Mammary epithelial cell (primary cell): ENCODE measurements around the gene KLHDC10.

Source experiments
- EZH2 ChIP-seq: IDR thresholded peaks from 2 replicates; pipeline ENCODE4 v1.6.1; 2012; ENCODE audit warnings: low read length, inconsistent platforms, borderline replicate concordance
- TF ChIP-seq, protein P1 (sequence below), 2 donors: IDR thresholded peaks in 1 of 2; conservative IDR thresholded peaks in 1 of 2; 2 replicates each; pipeline ENCODE4 v1.5.1; 2011 to 2012; ENCODE audit warnings: inconsistent platforms in 2 of 2, low read length in 2 of 2, mild to moderate bottlenecking in 2 of 2, control low read depth in 1 of 2, low read depth in 1 of 2; ENCODE audit not compliant: insufficient read depth in 1 of 2; ENCODE audit errors: extremely low read depth in 1 of 2

DNA sequence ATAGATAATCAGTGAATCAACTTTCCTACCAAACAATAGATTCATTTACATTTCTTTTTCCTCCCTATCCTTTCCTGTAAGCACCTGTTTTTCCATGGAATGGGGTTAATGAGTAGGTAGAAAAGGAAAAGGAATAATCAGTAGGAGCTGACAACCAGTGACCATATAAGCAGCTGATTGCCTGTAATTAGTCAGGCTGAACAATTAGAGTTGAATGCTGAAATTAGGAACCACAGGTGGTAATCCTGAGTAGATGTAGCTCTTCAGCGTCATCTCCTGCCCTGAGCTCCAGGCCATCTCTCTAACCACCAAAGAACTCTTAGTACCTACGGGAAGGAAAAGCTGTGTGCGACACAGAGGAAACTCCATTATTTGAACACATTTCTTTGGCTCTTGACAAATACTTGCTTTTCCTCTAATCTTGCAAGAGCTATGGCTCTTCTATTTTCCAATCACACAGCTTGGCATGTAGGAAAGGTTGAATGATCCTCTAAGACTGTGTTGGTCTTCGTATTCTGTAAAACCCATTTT, 63.8 kb downstream of the KLHDC10 start:
- TF ChIP-seq, protein P1, sequence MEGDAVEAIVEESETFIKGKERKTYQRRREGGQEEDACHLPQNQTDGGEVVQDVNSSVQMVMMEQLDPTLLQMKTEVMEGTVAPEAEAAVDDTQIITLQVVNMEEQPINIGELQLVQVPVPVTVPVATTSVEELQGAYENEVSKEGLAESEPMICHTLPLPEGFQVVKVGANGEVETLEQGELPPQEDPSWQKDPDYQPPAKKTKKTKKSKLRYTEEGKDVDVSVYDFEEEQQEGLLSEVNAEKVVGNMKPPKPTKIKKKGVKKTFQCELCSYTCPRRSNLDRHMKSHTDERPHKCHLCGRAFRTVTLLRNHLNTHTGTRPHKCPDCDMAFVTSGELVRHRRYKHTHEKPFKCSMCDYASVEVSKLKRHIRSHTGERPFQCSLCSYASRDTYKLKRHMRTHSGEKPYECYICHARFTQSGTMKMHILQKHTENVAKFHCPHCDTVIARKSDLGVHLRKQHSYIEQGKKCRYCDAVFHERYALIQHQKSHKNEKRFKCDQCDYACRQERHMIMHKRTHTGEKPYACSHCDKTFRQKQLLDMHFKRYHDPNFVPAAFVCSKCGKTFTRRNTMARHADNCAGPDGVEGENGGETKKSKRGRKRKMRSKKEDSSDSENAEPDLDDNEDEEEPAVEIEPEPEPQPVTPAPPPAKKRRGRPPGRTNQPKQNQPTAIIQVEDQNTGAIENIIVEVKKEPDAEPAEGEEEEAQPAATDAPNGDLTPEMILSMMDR (conservative IDR thresholded peaks at IDR 0.05 in 1 of 2, IDR thresholded peaks at IDR 0.05 in 1 of 2; ENCODE audit: extremely low read depth in 1 of 2, insufficient read depth in 1 of 2, low read depth in 1 of 2, low read length in 2 of 2), result no peak
- no peak for TF ChIP-seq EZH2
